ENCODE data around the gene UBAC1. TPM values are rescaled to one million over a fixed set of nuclear protein-coding genes. Genes with fewer than 3 reads are reported as not detected.
"Not testable (repeated sequence)": the region's sequence is repeated elsewhere in the genome, so short reads cannot be mapped to it uniquely, and the experiment has no call there.

The UBAC1 gene
- total RNA-seq, 1 donor from 2014 or later, result 31.4 TPM

DNA sequence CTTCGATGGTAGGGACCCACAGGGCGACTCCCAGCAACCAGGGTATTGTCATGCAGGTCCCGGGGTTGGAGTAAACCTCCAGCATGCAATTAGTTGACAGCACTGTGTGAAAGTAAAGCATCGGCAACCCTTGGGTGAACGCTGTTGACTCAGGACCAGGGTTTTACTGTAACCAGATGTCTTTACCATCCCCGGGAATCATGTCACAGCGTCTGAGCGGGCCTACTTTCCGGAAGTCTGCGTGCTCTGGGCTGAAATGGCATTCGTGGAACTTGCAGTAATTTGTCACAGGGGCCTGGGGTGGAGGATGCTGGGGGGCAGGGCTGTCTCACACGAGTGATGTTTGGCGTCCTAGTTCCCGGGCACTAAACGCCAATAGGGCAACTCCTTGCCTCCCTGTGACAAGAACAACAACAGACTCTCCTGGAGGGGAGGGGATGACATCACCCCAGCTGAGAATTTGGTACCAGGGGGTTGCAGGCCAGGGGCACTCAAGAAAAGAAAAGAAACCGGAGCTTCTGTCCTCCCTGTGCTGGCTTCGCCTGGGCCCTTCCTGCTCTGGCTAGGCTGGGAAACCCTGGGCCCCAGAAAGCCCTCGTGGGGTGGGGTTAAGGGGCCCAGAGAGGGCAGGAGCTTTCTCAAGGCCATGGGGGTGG is 10.1 kb upstream of the UBAC1 start:
- DNase-seq (ENCODE audit: low spot score, unreplicated experiment), result no peak
- Mint-ChIP-seq H3K36me3 (ENCODE audit: insufficient read depth) (no peaks in the 10 kb centered on the region), H3K27me3 (peaks cover 30% of the 10 kb centered on the region), H3K4me3 (ENCODE audit: low read depth) (no peak overlapping the region), H3K4me1 (ENCODE audit: low read depth) (no peaks in the 10 kb centered on the region), H3K9me3 (ENCODE audit: low read depth) (no peaks in the 10 kb centered on the region), H3K27ac (no peak overlapping the region)
- TF ChIP-seq, protein P1, sequence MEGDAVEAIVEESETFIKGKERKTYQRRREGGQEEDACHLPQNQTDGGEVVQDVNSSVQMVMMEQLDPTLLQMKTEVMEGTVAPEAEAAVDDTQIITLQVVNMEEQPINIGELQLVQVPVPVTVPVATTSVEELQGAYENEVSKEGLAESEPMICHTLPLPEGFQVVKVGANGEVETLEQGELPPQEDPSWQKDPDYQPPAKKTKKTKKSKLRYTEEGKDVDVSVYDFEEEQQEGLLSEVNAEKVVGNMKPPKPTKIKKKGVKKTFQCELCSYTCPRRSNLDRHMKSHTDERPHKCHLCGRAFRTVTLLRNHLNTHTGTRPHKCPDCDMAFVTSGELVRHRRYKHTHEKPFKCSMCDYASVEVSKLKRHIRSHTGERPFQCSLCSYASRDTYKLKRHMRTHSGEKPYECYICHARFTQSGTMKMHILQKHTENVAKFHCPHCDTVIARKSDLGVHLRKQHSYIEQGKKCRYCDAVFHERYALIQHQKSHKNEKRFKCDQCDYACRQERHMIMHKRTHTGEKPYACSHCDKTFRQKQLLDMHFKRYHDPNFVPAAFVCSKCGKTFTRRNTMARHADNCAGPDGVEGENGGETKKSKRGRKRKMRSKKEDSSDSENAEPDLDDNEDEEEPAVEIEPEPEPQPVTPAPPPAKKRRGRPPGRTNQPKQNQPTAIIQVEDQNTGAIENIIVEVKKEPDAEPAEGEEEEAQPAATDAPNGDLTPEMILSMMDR (IDR thresholded peaks at IDR 0.05; ENCODE audit: unreplicated experiment), result no peak

DNA sequence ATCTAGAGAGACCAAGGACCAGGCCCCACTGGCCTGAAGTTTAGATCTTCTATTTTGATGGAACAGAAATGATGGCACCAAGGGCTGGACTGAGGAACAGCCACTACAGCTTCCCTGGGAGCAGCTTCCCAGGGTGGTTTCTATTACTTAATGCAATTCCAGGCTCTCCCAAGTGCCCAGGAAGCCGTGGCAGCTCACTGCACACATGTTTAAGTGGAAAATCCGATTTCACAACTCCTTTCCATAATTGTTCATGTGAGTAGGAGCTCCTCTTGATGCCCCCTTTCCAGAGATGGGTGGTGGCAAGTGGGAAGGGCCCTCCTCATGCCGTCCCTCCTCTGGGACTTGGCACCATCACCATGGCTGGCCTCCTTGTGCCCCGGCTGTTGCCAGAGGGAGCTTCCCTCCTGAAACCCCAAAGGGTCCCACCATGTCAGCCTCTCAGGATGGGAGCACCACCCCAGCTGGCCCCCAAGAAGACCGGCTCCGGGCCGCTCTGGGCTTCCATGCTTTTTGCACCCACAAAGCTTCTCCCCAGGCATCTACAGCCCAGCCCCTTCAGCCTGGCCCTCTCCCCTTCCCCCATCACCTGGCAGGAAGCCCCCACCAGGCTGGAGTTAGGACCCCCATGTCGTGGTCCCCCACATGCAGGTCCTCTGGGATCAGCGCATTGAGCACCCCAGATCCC is 9.1 kb upstream of the UBAC1 start:
- peaks cover 26% of the 10 kb centered on the region for H3K27me3 Mint-ChIP-seq
- H3K4me1 Mint-ChIP-seq (ENCODE audit: low read depth), result no peaks in the 10 kb centered on the region
- TF ChIP-seq, protein P1 (IDR thresholded peaks at IDR 0.05; ENCODE audit: unreplicated experiment), result no peak
- no peak overlapping the region for H3K4me3 Mint-ChIP-seq (ENCODE audit: low read depth)
- H3K36me3 Mint-ChIP-seq (ENCODE audit: insufficient read depth), result no peaks in the 10 kb centered on the region
- H3K27ac Mint-ChIP-seq, result no peak overlapping the region
- DNase-seq (ENCODE audit: low spot score, unreplicated experiment), result no peak
- H3K9me3 Mint-ChIP-seq (ENCODE audit: low read depth), result no peaks in the 10 kb centered on the region

DNA sequence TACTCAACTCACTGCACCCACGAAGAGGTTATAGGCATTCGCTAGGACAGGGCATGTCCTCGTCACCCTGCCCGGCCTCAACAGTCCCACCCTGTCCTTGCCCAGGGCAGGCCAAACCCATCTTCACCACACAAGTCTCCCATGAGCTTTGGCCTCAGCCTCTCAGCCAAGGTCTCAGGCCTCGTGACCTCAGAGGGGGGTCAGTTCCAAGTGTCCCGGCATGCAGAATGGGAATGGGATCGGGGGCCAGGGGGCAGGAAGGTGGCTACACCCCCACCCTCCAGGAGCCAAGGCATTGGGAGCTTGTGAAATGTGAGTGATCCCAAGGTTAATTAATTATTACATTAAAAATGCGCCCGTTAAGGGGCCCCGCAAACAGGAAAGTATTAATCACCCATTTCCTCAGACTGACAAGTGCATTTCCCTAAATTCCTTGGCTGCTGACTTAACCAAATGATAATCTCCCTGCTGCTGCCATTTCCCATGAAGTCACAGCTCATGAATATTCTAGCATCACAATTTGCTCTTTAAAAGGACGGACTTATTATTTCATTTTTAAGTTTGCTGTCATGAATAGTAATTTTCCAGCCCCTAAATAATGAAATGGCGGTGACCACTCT is 8.0 kb upstream of the UBAC1 start:
- no peaks in the 10 kb centered on the region for H3K36me3 Mint-ChIP-seq (ENCODE audit: insufficient read depth)
- no peak overlapping the region for H3K4me3 Mint-ChIP-seq (ENCODE audit: low read depth)
- H3K9me3 Mint-ChIP-seq (ENCODE audit: low read depth), result no peaks in the 10 kb centered on the region
- TF ChIP-seq, protein P1 (IDR thresholded peaks at IDR 0.05; ENCODE audit: unreplicated experiment), result no peak
- DNase-seq (ENCODE audit: low spot score, unreplicated experiment), result no peak
- no peaks in the 10 kb centered on the region for H3K4me1 Mint-ChIP-seq (ENCODE audit: low read depth)
- H3K27ac Mint-ChIP-seq, result no peak overlapping the region
- peaks cover 21% of the 10 kb centered on the region for H3K27me3 Mint-ChIP-seq

DNA sequence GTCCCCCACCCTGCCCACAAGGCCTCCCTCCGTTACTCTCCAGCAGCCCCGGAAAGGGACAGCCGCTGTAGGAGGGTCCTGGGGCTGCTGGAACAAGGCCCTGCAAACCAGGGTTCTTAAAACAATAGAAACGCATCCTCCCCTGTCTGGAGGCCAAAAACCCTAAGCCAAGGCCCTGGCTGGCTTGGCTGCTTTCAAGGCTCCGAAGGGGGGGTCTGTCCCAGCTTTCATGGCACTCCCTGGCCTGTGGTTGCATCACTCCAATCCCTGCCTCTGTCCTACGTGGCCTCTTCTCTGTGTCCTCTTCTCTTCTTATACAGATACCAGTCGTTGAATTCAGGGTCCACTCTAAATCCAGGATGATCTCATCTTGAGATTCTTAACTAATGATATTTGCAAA is 7.4 kb upstream of the UBAC1 start:
- H3K36me3 Mint-ChIP-seq (ENCODE audit: insufficient read depth), result no peaks in the 10 kb centered on the region
- no peak for DNase-seq (ENCODE audit: low spot score, unreplicated experiment)
- no peaks in the 10 kb centered on the region for H3K9me3 Mint-ChIP-seq (ENCODE audit: low read depth)
- no peak overlapping the region for H3K4me3 Mint-ChIP-seq (ENCODE audit: low read depth)
- H3K4me1 Mint-ChIP-seq (ENCODE audit: low read depth), result no peaks in the 10 kb centered on the region
- TF ChIP-seq, protein P1 (IDR thresholded peaks at IDR 0.05; ENCODE audit: unreplicated experiment), result no peak
- peaks cover 19% of the 10 kb centered on the region for H3K27me3 Mint-ChIP-seq
- no peak overlapping the region for H3K27ac Mint-ChIP-seq

DNA sequence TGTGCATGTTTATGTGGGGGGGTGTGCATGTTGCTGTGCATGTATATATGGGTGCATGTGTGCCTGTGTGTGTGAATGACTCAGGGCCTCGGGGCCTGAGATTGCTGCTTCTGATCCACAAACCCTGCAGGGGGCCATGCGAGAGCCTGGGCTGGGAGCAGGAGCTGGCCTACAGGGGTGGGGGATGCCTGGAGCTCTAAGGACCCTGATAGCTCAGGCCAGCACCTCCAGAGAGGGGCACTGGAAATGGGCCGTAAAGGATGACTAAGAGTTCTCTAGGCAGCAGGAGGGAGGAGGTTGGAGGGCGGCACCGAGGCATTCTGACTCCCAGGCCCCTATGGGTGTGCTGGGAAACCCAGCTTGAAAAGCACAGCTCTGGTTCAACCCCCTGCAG is 6.9 kb upstream of the UBAC1 start:
- Mint-ChIP-seq H3K27ac (peak overlapping the region; percentile 40), H3K4me1 (ENCODE audit: low read depth) (no peaks in the 10 kb centered on the region), H3K9me3 (ENCODE audit: low read depth) (no peaks in the 10 kb centered on the region), H3K4me3 (ENCODE audit: low read depth) (no peak overlapping the region), H3K36me3 (ENCODE audit: insufficient read depth) (no peaks in the 10 kb centered on the region), H3K27me3 (peaks cover 19% of the 10 kb centered on the region)
- TF ChIP-seq, protein P1 (IDR thresholded peaks at IDR 0.05; ENCODE audit: unreplicated experiment), result no peak
- no peak for DNase-seq (ENCODE audit: low spot score, unreplicated experiment)

DNA sequence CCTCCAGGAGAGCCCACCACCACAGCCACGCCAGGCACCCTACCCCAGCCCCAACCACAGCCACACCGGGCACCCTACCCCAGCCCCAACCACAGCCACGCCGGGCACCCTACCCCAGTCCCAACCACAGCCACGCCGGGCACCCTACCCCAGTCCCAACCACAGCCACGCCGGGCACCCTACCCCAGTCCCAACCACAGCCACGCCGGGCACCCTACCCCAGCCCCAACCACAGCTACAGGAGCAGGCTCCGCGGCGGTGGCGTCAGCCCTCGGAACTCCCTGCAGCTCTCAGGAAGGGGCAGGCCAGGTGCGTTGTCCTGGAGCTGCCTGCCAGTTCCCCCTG is 5.7 kb upstream of the UBAC1 start:
- not testable (repeated sequence) for H3K36me3 Mint-ChIP-seq (ENCODE audit: insufficient read depth); H3K4me3 Mint-ChIP-seq (ENCODE audit: low read depth); H3K9me3 Mint-ChIP-seq (ENCODE audit: low read depth); H3K4me1 Mint-ChIP-seq (ENCODE audit: low read depth); DNase-seq (ENCODE audit: low spot score, unreplicated experiment); H3K27ac Mint-ChIP-seq
- H3K27me3 Mint-ChIP-seq, result peaks cover 28% of the 10 kb centered on the region

All from progenitor cell of endocrine pancreas (in vitro differentiated cells).